Thoracic aorta (tissue), 2 donors: Measurements from ENCODE around the gene VAMP8. TPM values are rescaled to one million over a fixed set of nuclear protein-coding genes. Genes with fewer than 3 reads are reported as not detected.
A peak's percentile ranks its signal among the peaks of the same experiment; 100 is the strongest.

ENCODE experiments used
- ATAC-seq: fragments of 150-250 bp; one replicate; pipeline ENCODE4 v1.8.0; 2017; ENCODE audit warnings: low read depth; ENCODE audit not compliant: insufficient number of reproducible peaks, low FRiP score
- DNase-seq: peaks from one replicate; pipeline ENCODE4 v3.0.0-alpha.2; 2020; ENCODE audit warnings: low spot score
- H3K27ac ChIP-seq, 2 donors: fragments of 200-600 bp; sonication (generic); 1 replicate in 1 of 2; 2 replicates in 1 of 2; pipeline ENCODE4 v1.5.1; 2016; ENCODE audit warnings: mild to moderate bottlenecking in 2 of 2, moderate library complexity in 2 of 2
- H3K27me3 ChIP-seq: fragments of 200-600 bp; sonication (generic); replicated peaks from 2 replicates; pipeline ENCODE4 v1.6.0; 2016; ENCODE audit warnings: mild to moderate bottlenecking; ENCODE audit not compliant: insufficient read depth
- H3K36me3 ChIP-seq: fragments of 200-600 bp; sonication (generic); one replicate; pipeline ENCODE4 v1.5.1; 2016
- H3K4me1 ChIP-seq, 2 donors: fragments of 200-600 bp; sonication (generic); 1 replicate in 1 of 2; 2 replicates in 1 of 2; pipeline versions ENCODE4 v1.5.1 to v1.6.0; 2016; ENCODE audit warnings: low read depth in 2 of 2, mild to moderate bottlenecking in 1 of 2; ENCODE audit not compliant: control insufficient read depth in 1 of 2
- H3K4me3 ChIP-seq: fragments of 200-600 bp; sonication (generic); 2 replicates; pipeline ENCODE4 v1.5.1; 2016; ENCODE audit warnings: mild to moderate bottlenecking
- H3K9me3 ChIP-seq: fragments of 200-600 bp; sonication (generic); 2 replicates; pipeline ENCODE4 v1.5.1; 2016
- CTCF ChIP-seq: fragments of 200-600 bp; sonication (generic); IDR thresholded peaks from one replicate; pipeline ENCODE4 v1.5.1; 2019; ENCODE audit warnings: antibody characterized with exemption
- total RNA-seq, 2 donors: library from RNA; depleted of rRNA; stranded (reverse); fragments of >200 nt; gene quantifications; one replicate each; pipeline versions ENCODE4 v1.1.0 to v1.2.3, GENCODE V29; 2016

VAMP8 gene
- total RNA-seq, 2 donors from 2014 or later, result 30.9 to 34.9 TPM

GRCh38 chr2:85594715-85595300 is 17.4 kb downstream of the VAMP8 start:
- H3K4me3 ChIP-seq, result peak overlapping the region; percentile 81
- H3K27me3 ChIP-seq, result no peaks in the 10 kb centered on the region
- DNase-seq (no peak), ATAC-seq (no peak)
- peaks cover 34 to 57% of the 10 kb centered on the region in 2 donors for H3K4me1 ChIP-seq
- peak overlapping the region; percentile 78 to 85 for H3K27ac ChIP-seq
- TF ChIP-seq CTCF, result no peak
- peaks cover 15% of the 10 kb centered on the region for H3K36me3 ChIP-seq
- H3K9me3 ChIP-seq, result no peaks in the 10 kb centered on the region

- TF ChIP-seq CTCF, result no peak
- Histone ChIP-seq H3K4me3 (peak within 1 kb of the TSS; percentile 81), H3K36me3 (peaks cover 15% of the 10 kb centered on the region), H3K27ac (peak within 1 kb of the TSS; percentile 85 to 94), H3K4me1 (peaks cover 27 to 50% of the 10 kb centered on the region in 2 donors), H3K27me3 (no peaks in the 10 kb centered on the region), H3K9me3 (no peaks in the 10 kb centered on the region)
- peak; percentile 99 for ATAC-seq
- peak; percentile 96 for DNase-seq
Measured at GRCh38 chr2:85595301-85596025, 18.1 kb downstream of the VAMP8 start, which contains the start of gene RNF181. TSS of gene RNF181 (plus strand) at chr2:85595745. CDS start at chr2:85595764, 19 bp downstream.

- ATAC-seq, result no peak
- H3K36me3 ChIP-seq, result peaks cover 15% of the 10 kb centered on the region
Measured at GRCh38 chr2:85596026-85596333, 18.6 kb downstream of the VAMP8 start.

GRCh38 chr2:85596486-85597143 is 19.2 kb downstream of the VAMP8 start:
- H3K27ac ChIP-seq, result peak overlapping the region; percentile 85 to 94
- TF ChIP-seq CTCF, result no peak
- ATAC-seq, result no peak
- no peaks in the 10 kb centered on the region for H3K9me3 ChIP-seq
- H3K4me3 ChIP-seq, result peak overlapping the region; percentile 81
- peaks cover 15% of the 10 kb centered on the region for H3K36me3 ChIP-seq
- peaks cover 20 to 49% of the 10 kb centered on the region in 2 donors for H3K4me1 ChIP-seq
- H3K27me3 ChIP-seq, result no peaks in the 10 kb centered on the region
- DNase-seq, result no peak

More at GRCh38 chr2:85596026-85596333, 18.6 kb downstream of the VAMP8 start:
- DNase-seq, result no peak
- Histone ChIP-seq H3K9me3 (no peaks in the 10 kb centered on the region), H3K4me1 (peaks cover 22 to 49% of the 10 kb centered on the region in 2 donors), H3K27me3 (no peaks in the 10 kb centered on the region), H3K4me3 (peak overlapping the region; percentile 81), H3K27ac (peak overlapping the region; percentile 85 to 94)
- no peak for TF ChIP-seq CTCF

GRCh38 chr2:85597241-85597640 is 19.9 kb downstream of the VAMP8 start:
- H3K4me1 ChIP-seq, result peaks cover 19 to 46% of the 10 kb centered on the region in 2 donors
- H3K27ac ChIP-seq, result peak overlapping the region in 1 of 2 donors; percentile 94
- ATAC-seq, result no peak
- no peaks in the 10 kb centered on the region for H3K9me3 ChIP-seq
- TF ChIP-seq CTCF, result no peak
- no peak for DNase-seq
- H3K4me3 ChIP-seq, result no peak overlapping the region
- no peaks in the 10 kb centered on the region for H3K27me3 ChIP-seq
- H3K36me3 ChIP-seq, result peaks cover 15% of the 10 kb centered on the region
